GM21515 (cell line): ENCODE data around the gene CST9L.
"Not testable (repeated sequence)": the region's sequence is repeated elsewhere in the genome, so short reads cannot be mapped to it uniquely, and the experiment has no call there.

Source experiments
- ATAC-seq: cut with Tn5 transposase; IDR thresholded peaks from one replicate; pipeline ENCODE4 v1.9.1; 2021; ENCODE audit not compliant: unreplicated experiment

Gene CST9L

DNA sequence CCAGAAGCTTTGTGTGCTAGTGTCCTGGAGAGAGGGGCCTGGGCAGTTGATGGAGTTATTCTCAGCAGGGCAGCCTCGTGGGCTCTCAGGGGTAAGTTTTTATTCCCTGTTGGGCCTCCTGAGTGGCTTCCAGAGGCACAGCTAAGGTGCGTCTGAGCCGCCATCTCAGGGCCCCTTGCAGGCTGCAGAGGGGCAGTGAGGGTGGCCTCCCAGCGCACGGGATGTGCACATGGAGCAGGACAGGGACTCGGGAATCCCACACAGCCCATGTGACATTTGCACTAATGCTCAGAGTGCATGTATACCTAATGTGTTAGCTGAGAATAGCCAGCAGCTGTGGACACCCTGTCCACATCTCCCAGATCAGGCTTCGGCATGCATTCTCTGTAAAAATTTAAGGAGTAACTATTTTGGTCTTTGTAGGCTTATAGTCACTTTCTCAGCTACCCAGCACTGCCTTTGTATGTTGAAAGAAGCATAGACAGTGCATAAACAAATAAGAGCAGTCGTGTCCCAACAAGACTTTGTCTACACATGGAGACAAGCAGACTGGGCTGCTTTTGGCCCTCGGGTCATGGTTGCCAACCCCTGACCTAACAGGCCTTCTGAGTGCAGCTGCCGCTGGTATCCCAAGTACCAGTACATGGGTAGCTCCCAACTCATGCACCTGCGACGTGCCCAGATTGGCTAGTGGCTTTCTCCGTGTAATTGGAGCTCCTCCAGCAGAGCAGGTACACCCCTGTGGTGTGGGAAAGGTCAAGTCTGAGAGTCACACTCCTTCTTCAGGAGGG lies 18.6 kb upstream of the CST9L start:
- no peak for ATAC-seq

DNA sequence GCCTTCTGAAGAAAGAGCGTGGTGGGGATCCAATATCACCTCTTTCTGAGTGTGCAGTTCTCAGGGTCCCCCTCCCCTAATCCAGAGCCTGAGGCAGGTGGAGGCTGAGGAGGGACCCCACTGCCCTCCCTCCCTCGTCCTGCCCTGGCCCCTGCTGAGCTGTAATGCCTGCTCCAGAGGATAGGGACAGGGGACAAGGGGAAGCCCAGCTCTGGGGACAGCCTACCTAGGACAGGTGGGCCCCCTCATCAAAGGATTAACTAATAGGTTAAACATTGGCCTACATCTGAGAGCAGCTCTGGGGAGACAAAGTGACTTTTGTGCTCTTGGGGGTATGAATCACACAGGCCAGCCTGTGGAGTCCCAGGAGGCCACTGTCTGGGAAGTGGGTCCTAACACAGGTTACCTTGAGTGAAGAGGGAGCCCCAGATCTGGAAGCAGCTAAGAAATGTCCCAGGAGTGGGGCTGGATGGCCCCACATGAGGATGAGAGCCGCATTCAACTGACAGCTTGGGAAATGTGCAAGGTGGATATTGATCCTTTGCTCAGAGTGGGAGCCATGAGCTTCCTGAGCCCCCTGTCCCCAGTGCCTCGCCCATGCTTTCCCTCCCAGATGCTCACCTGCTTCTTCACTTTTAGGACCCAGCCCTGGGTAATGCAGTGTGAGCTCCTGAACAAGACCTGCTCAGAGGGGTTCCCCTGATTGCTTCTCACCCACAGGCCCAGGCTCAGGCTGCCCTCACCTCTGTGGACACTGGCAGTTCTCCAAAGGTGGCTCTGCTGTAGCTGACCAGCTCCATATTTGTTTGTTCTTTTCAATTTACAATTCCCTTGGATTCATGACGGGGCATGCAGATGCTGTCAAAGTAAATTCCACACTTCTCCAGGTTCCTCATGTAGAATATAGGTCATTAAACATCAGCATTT lies 17.8 kb upstream of the CST9L start:
- ATAC-seq, result no peak

DNA sequence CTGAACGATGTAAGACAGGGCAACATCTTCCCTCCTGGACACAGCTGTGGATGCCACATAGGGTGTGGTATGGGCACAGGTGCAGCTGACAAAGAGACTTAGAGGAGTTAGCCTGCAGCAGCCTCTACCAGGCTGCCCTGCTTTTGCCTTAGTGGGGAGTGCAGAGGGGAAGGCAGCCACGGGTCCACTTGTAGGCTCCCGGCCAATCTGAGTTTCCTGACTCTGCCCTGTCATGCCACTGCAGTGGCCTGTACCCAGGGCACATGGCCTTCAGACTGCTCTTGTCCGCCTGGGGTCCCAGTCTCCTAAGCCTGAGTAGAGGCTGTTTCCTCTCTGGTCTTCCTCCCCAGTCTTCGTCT lies 17.1 kb upstream of the CST9L start:
- ATAC-seq, result no peak

DNA sequence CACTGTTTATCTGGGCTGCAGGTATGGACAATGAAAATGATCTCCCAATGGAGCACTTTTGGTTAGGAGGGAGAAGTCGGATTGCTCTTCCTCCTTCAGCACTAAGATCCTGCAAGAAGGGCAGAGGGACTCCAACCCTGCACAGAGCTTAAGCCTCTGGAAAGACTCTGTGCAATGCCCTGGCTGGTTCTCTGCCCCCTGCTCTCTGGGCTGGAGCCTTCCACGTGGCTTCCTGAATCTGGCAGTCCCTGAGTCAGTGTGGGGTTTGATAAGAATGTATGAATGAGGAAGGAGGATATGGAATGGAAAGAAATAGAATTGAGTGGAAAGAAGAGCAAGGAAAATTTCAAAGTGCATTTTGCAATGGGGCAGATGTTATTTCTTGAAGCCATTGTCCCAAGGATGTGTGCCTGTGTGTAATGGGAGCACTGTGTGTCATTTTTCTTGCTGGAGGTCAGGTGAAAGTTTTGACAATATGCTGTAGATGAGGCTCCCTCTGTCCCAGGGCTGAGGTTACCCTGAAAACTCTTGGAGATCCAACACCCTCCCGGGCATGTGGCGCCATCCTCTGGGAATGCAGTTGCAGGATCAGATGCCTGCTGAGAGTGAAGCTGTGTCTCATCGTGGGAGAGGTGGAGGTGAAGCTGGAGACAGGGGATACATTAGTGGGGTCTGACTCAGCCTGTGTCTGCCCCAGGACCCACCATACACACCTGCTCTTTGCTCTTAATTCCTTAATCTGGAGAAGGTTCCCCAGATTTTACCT lies 16.3 kb upstream of the CST9L start:
- ATAC-seq, result no peak

DNA sequence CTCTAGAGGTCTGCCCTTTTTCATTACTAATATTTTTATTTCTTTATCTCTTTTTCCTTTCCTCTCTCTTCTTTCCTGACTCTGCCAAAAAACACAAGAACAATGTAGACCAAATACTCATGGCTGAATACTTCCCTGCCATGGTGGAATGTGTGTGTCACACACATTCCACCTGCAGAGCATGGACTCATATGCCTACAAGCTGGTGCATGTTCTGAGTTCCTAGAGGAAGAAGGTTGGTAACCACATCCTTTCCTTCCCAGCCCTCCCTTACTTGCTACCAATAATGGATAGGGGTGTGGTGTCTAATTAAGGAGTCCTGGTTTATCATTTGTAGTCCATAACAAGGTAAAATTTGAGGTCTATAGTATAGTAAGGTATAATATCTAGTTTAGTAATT lies 15.2 kb upstream of the CST9L start:
- no peak for ATAC-seq

DNA sequence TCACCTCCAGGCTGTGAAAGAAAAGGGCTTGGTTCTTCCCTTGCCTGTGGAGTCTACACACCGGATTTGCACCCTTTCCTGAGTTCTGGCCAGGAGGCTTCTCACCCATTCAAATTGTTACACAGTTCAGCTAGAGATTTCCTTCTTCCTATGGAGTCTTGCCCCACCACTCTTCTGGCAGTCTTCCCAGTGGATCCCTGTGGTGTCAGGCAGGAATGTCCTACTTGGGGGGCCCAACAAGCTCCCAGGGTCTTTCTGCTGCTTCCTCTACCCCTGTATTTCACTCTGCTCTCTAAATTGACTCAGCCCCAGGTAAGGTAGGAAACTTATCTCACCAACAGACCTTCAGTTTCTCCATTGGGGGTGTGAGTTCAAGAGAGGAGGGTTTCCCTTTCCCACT lies 14.0 kb upstream of the CST9L start:
- ATAC-seq, result no peak

DNA sequence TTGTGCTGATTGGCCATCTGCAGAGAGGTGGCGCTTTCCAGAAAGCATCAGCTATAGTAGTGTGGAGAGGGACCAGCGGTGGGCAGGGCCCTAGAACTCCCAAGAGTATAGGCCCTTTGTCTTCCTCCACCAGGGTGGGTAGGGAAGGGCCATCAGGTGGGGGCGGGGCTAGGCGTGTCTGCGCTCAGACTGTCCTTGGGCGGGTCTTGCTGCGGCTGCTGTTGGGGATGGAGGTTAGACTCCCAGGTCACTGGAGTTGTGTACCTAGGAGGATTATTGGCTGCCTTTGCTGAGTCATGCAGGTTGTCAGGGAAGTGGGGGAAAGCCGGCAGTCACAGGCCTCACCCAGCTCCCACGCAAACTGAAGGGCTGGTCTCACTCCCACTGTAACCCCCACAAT lies 13.5 kb upstream of the CST9L start:
- not testable (repeated sequence) for ATAC-seq

DNA sequence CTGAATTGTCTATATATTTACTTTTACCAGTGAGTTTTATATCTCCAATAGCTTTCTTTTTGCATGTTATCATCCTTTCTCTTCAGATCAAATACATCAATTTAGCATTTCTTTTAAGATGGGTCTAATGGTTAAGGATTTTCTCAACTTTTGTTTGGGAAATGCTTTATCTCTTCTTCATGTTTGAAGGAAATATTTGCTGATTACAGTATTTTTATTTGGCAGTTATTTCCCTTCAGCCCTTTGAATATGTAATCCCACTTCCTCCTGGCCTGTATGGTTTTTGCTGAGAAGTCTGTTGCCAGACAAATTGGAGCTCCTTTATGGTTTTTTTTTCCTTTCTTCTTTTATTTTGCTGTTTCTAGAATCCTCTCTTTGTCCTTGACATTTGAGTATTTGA lies 6.7 kb upstream of the CST9L start:
- ATAC-seq, result no peak

DNA sequence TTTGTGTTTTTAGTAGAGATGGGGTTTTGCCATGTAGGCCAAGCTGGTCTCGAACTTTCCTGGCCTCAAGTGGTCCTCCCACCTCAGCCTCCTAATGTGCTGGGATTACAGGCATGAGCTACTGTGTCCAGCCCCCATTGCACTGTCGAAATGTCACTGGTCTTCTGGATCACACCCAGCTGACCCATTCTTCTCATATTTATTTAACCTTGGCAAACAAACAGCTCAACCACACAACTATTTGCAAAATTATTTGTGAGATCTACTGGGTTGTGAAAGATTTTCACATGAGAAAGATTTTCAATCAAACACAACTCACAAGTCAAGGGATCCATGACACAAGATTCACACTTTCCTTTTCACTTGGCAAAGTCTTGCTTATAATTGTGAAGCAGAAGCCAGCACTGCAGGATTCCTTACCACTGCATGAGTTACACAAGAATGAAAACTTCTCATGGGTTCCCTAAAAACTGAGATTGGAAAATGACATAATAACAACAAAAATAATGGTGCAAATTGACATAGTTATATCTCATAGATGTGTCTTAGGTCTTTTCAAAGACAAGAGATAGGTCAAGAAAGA lies 2.0 kb upstream of the CST9L start:
- ATAC-seq, result no peak

DNA sequence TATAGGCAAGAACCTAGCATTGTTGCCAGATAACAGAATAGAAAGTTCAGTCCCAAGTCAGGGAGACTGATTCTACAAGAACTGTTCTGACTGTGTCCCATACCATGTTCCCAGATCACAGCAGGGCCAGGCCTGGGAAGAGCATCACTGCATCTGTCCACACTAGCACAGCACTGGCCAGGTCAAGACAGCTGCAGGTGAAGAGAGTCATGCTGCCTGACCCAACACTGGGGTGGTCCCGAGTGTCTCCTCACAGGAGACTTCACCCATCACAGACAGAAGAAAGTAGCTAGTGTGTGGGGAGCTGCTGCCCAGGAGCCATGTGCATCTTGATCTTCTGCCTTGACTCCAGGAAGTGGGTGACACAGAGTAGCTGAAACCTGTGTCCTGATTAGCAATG lies 1.3 kb upstream of the CST9L start:
- ATAC-seq, result no peak

DNA sequence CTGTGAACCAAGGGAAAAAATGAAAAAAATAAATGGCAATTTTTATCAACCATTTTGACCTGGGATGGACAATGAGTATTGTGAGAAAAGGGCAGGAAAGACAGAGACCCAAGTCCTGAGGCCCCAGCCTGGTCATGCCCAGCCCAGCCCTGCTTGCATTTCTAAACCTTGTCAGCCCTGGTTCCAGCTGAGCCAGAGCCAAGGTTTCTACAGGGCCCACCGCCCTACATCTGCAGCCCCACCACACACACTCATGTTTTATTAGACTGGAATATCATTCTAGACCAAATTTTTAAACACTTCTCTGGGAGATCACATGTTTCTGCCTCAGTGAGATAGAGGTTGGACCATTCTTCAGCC lies 667 bp upstream of the CST9L start:
- no peak for ATAC-seq

DNA sequence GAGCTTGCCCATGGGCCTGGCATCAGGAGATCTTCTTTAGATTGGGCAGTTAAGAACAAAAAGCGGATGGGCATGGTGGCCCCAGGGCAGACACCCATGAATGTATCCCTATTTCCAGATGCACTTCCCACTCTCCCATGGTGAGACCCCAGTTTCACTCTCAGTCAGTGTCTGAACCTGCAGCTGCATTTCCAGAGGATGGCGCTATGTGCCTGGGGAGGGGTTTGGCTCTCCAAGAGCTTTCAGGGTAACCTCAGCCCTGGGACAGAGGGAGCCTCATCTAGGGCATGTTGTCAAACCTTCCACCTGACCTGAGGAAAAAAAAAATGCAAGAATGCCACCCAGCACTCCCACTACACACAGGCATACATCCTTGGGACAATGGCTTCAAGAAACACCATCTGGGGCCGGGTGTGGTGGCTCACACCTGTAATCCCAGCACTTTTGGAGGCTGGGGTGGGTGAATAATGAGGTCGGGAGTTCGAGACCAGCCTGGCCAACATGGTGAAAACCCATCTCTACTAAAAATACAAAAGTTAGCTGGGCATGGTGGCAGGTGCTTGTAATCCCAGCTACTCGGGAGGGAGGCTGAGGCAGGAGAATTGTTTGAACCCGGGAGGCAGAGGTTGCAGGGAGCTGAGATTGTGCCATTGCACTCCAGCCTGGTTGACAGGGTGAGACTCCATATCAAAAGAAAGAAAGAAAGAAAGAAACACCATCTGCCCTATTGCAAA lies 1.9 kb downstream of the CST9L start:
- ATAC-seq, result no peak

DNA sequence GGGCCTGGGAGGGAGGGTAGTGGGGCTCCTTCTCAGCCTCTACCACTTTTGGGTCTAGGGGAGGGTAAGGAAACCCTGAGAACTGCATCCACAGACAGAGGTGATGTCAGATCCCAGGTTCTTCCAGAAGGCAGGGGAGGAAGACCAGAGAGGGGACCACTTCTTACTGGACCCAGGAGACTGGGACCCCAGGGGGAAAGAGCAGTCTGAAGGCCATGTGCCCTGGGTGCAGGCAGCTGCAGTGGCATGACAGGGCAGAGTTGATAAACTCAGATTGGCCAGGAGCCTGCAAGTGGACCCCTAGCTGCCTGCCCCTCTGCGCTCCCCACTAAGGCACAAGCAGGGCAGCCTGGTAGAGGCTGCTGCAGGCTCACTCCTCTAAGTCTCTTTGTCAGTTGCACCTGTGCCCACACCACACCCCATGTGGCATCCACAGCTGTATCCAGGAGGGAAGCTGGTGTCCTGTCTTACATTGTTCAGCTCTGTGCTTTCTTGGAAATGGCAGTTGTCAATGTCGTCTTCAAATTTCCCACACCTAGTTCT lies 2.7 kb downstream of the CST9L start:
- no peak for ATAC-seq

DNA sequence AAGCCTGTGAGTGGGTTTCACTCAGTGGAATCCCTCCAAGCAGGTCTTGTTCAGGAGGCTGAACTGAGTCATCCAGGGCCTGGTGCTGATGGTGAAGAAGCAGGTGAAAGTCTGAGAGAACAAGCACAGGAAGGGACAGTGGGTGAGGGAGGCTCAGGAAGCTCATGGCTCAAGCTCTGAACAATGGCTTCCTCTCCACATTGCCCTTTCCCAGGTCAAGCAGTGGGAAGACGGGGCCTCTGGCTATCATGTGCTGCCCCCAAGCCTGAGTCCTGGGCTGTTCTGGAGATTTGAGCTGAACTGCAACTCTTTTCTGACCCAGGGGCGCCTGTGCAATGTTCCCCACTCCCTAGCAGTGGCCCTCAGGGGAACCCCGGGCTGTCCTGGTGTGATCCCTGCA lies 3.4 kb downstream of the CST9L start:
- no peak for ATAC-seq

DNA sequence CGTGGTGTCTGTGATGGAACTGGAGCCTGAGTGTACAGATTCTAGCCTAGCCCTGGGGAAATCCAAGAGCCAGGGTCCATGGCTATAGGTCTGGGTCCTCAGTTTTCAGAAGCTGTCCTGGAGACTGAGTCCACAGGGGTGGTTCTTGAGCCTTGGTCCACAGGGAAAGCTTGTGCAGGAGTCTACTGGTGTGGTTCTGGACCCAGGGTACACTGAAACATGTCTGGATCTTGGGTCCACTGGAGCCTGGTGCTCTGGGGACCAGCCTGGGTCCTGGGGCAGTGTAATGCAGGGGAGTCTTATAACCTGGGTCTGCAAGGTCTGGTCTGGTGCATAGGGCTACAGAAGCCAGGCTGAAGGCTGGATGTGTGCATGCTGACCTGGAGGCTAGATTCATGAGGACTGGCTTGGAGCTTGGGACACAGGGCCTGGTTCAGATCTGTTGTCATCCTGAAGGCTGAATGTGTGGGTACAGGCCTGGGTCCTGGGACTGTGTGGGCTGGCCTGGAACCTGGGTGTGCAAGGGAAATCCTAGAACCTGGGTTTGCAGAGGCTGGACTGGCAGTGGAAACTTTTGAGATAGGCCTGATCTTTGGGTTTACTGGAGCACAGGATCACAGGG lies 5.5 kb downstream of the CST9L start:
- no peak for ATAC-seq

DNA sequence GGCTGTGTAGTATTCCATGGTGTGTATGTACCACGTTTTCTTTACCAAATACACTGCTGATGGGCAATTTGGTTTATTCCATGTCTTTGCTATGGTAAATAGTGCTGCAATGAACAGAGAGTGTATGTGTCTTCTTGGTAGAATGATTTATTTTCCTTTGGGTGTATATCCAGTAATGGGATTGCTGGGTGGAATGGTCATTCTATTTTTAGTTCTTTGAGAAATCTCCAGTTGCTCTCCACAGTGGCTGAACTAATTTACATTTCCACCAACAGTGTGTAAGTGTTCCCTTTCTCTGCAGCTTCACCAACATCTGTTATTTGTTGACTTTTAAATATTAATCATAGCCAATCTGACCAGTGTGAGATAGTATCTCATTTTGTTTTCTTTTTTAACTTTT lies 13.9 kb downstream of the CST9L start:
- ATAC-seq, result no peak

DNA sequence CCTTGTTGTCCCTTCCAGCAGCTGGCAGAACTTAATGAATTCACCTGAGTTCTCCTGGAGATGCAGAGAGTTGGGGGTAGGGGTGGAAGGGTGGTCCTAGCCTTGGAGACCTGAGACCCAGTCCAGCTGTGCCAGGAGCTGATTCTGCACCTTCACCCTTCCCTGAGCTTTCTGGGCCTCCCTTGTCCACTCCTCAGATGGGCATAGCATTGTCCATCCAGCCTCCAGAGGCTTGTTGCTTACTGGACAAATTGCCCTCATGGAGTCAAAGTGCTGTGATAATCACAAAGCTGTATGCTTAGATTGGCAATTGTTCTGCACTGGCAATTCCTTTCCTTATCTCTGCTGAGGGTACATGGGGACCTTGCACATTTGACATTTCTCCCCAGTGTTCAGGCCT lies 16.5 kb downstream of the CST9L start:
- ATAC-seq, result no peak

DNA sequence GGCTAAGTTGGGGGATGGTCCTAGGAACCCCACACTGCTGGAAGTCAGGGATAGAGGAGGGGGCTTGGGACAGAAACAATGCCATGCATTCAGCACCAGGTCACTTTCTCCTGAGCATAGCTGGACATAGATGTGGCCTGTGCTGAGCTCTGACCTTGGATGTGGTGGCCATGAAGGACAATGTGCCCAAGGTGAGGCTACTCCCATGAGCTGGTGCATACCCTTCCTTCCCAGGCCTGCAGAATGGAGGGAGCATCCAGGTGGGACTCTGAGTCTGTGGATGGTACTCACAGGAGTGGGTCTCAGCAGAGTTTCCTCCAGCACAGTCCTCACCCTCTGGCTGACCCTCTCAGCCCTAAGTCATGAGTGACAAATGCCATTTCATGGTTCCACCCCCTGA lies 16.9 kb downstream of the CST9L start:
- no peak for ATAC-seq

DNA sequence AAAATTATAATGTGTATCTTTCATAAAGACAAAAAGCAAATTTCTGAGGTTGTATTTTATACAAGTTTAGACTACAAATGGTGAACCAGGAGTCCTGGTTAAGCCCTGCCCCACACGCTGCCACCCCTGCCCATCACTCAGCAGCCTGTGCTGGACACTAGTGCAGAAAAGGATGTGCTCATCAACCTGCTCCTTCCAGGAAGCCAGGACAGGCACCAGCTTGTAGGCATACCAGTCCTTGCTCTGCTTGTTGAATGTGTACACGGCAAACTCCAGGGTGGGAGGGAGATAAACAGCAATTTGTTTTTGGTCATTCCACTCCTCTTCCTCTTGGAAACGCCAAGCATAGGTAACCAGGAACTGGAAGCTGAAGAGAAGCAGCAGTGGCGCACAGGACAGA lies 18.1 kb downstream of the CST9L start:
- ATAC-seq, result no peak

DNA sequence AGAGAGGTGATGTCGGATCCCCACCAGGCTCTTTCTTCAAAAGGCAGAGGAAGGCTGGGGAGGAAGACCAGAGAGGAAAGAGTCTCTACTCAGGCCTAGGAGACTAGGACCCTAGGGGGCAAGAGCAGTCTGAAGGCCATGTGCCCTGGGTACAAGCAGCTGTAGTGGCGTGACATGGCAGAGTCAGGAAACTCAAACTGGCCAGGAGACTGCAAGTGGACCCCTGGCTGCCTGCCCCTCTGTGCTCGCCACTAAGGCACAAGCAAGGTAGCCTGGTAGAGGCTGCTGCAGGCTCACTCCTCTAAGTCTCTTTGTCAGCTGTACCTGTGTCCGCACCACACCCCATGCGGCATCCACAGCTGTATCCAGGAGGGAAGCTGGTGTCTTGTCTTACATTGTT lies 19.9 kb downstream of the CST9L start:
- ATAC-seq, result no peak
